ENCODE measurements around the gene CCNE1.

CCNE1 gene

GRCh38 chr19:29811125-29812079 lies at the start of gene CCNE1:
CCNE1 (plus strand) TSS chr19:29811991; CDS start chr19:29812556, 565 bp downstream.
- peak; percentile 55 to 86 for DNase-seq

DNA sequence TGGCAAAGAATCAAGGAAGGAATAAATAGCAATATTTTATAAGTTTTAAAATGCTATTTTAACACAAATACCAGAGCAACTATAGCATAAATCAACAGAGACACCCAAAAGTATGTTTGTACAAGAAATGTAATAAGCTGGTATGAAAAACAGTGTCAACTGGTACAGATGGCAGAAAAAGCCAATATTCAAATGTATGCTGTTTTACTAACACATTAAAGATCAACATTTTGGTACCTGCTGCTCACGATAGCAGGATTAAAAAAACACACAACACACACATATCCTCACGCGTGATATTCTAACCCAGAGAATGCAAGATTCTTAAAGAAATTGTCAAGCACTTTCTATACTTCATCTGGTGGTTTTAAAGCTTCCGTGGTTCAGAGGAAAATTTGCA lies 48.6 kb upstream of the CCNE1 start:
- DNase-seq: no peak

DNA sequence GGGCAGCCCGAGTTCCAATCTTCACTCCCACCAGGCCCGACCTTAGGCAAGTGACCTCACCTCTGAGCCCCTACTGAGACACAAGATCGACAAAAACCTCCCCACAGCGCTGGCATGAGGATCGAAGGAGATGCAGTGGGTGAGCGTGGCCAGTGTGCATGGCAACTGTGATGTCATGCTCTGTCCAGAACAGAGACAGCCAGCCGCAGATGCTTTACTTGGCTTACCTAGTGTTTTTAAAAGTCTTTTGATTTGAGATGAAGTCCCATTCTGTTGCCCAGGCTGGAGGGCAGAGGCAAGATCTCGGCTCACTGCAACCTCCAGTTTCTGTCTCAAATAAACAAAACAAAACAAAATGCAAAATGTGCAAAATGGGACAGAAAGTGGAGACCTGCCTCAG lies 47.4 kb upstream of the CCNE1 start:
- no peak for DNase-seq

DNA sequence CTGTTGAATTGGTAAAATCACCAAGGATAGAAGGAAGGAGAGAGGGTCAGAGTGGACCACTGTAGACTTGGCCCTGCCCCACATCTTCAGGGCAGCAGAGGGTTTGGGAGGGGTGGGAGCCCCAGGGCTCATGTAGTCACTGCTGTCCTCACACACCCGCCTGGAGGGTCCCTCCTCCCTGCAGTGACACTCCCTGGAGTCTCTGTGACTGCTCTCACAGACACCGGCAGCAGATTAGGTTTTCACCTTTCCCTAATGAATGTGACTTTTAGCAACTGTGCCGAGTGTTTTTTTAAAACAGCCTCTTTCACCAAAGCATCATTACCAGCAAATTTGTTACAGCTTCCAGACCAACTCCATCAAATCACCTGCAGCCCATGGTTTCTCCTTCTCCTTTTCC lies 45.7 kb upstream of the CCNE1 start:
- no peak for DNase-seq

GRCh38 chr19:29767039-29767735 lies 44.6 kb upstream of the CCNE1 start:
- no peak for DNase-seq

DNA sequence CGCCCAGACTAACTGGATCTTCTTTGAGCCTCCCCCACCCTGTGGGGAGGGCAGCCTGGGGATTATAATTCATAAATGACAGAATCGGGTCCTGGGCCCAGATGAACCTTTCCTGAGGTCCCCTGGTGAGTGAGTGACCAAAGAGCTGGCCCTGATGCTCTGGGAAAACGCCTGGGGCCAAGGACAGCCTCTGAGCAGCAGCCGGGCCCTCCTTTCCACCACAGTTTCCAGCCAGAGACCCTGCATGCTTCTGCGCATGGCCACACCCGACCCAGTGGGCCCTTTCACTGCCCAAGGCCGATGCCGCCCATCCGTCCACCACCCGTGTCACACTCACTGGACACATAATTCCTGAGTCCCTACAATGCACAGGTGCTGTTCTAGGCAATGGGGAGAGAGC lies 43.6 kb upstream of the CCNE1 start:
- DNase-seq: no peak

GRCh38 chr19:29769997-29770396 lies 41.8 kb upstream of the CCNE1 start:
- DNase-seq: no peak

DNA sequence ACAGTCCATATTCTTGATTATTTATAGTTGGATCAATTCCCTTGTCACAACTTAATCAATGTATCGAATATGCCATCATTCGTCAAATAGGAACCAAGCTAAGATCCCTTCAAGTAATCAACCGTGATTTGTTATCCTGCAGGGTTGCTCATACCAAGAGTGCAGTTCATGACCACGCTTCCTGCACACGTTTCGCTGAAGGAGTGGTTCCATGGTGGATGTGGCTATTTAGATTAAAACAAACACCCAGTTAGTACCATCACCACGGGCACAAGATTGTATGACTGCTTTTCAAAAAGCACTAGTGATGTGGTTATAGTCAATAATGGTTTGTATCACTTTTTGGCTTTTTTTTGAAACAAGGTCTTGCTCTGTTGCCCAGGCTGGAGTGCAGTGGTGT lies 41.1 kb upstream of the CCNE1 start:
- no peak for DNase-seq

- DNase-seq: no peak
Measured at GRCh38 chr19:29771708-29772414, 39.9 kb upstream of the CCNE1 start.

DNA sequence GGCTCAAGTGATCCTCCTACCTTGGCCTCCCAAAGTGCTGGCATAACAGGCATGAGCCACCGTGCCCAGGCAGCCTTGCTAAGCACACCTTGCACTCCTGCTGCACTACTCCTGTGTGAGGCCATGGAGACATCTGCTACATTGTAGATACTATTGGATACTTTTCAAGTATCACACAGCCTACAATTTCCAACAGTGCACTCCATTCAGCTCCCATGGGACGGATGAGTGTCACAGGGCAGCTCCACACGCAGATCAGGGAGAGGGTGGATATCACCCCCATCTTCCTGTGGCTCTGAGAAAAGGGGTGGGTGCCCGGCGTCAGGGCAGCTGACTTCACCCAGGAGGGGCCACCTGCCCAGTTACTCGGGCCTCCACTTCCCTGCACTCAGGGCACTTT lies 39.1 kb upstream of the CCNE1 start:
- DNase-seq: no peak

GRCh38 chr19:29773141-29773540 lies 38.6 kb upstream of the CCNE1 start:
- no peak for DNase-seq

- no peak for DNase-seq
Measured at GRCh38 chr19:29774126-29774525, 37.7 kb upstream of the CCNE1 start.

- DNase-seq: no peak
Measured at GRCh38 chr19:29777781-29778309, 33.9 kb upstream of the CCNE1 start.

GRCh38 chr19:29779921-29780320 lies 31.9 kb upstream of the CCNE1 start:
- DNase-seq: no peak

DNA sequence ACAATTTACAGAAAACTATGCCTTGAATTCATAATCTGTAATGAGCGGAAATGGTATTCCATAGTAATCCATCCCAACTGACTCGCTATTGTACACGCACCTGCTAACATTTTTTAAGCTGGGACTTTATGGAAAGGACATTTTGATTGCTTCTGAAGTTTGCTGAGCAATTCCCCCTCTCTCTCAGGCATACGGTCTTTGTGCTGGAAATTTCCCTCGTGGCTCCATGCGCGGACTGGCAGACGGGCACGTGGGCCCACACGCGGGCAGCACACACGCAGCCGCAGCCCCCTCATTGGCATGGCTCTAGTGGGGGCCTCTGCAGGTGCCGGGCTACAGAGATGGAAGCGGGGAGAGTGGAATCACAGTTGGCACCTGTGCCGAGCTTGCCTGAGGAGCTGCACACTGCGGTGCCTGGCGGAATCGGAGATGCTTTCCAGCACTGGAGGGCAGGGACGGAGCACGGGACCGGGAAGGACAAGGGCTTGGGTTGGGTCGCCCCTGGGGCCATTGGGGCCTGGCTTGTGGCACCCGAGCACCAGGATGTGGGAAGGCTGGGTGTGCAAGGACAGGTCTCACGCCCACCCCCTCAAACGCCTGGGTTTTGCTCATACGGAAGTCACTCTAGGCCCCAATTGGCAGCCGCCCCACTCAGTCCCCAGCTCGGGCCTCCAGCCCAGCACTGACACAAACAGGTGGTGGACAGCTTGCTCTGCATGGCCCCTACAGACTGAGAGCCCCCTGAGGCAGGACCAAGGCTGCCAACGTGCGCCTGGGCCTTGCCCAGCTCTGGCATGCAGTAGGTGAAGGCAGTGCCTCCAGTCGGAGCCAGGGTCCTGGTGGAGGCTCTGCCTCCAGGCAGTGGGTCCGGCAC lies 30.2 kb upstream of the CCNE1 start:
- DNase-seq: no peak

GRCh38 chr19:29782260-29782580 lies 29.6 kb upstream of the CCNE1 start:
- no peak for DNase-seq

GRCh38 chr19:29783627-29784190 lies 28.1 kb upstream of the CCNE1 start:
- DNase-seq: no peak

- DNase-seq: no peak
Measured at GRCh38 chr19:29784598-29785223, 27.1 kb upstream of the CCNE1 start.

DNA sequence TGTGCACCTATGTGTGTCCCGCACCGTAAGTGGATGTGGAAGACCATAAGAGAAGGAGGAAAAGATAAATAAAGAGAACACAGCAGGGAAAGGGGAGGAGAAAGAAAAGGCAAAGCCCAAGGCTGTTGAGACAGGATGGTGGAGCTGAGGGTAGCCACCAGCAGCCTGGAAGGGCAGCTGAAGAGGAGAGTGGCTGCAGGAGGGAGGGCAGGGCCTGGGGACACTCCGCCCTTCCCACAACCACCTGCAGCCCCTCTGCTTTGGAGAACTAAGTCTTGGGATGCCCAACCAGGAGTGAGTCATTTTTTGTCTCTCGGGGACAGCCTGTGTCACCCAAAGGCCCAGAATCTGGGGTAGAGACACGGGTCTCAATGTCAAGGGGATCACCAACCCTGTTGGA lies 26.4 kb upstream of the CCNE1 start:
- no peak for DNase-seq

DNA sequence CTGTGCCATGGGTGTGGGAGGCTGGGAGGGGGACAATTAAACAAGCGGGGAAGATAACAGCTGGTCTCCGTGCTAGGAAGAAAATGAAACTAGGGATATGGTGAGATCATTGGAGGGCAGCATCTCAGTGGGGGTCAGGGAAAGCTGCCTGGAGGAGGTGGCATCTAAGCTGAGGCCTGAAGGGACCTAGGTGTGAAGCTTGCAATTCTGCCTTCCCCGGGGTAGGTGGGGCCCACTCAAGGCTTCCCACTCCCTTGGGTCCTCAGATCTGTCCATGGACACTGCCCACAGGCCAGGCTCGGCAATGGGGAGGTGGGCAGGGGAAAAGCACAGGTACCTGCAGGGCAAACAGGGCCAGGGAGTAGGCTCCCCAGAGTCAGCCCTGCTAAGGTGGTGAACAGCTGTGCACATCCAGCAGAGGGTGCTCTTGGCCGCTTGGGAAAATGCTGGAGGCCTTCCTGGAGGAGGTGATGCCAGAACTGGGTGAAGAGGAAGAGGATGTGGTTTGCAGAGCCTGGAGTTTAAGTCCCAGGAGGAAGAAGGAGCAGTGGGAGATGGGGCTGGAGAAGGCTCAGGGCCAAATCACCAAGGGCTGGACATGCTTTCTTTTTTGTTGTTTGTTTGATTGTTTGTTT lies 25.7 kb upstream of the CCNE1 start:
- no peak for DNase-seq

DNA sequence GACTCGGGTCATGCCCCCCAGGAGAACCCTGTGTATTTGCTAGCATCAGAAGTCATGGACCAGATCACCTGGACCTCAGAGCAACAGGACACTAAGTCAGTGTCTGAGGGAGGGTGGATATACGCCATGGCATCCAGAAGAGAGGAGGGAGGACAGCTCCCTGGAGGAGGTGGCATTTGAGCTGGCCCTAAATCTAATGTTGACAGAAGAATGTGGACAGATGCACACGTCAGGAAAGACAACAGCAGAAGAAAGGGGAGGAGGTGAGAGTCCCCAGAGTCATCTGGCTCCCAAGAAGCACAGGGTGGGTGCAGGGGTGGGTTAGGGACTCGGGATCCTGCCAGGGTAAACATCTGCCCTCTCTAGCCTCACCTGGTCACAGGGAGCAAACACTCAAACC lies 24.5 kb upstream of the CCNE1 start:
- DNase-seq: no peak
